NOMO-1 (cell line): ENCODE results near the gene CYP2F1.
"Not testable (repeated sequence)": the region's sequence is repeated elsewhere in the genome, so short reads cannot be mapped to it uniquely, and the experiment has no call there.

Source experiments
- DNase-seq, 2 experiments: peaks; one replicate each; lab custom pipeline; 2025; ENCODE audit not compliant: unreplicated experiment in 2 of 2; lab: John Stamatoyannopoulos, UW

Gene CYP2F1

GRCh38 chr19:41114132-41114531 is at the start of gene CYP2F1:
CYP2F1 (plus strand) TSS chr19:41114432; CDS start chr19:41116189, 1,757 bp downstream.
- no peak for DNase-seq

- DNase-seq, result no peak
Observed at GRCh38 chr19:41064974-41065569, 49.2 kb upstream of the CYP2F1 start.

- DNase-seq, result no peak
Observed at GRCh38 chr19:41076286-41076685, 37.9 kb upstream of the CYP2F1 start.

- no peak for DNase-seq
Observed at GRCh38 chr19:41083516-41083915, 30.7 kb upstream of the CYP2F1 start.

- DNase-seq, result no peak
Observed at GRCh38 chr19:41085748-41086415, 28.4 kb upstream of the CYP2F1 start.

GRCh38 chr19:41088151-41088550 is 26.1 kb upstream of the CYP2F1 start, which contains the start of gene CYP2A13:
CYP2A13 (plus strand) TSS chr19:41088451; CDS start chr19:41088472, 21 bp downstream.
- DNase-seq, result no peak

- DNase-seq, result no peak
Observed at GRCh38 chr19:41089959-41090358, 24.3 kb upstream of the CYP2F1 start.

GRCh38 chr19:41095703-41096102 is 18.5 kb upstream of the CYP2F1 start:
- no peak for DNase-seq

- DNase-seq, result no peak
Observed at GRCh38 chr19:41096353-41096752, 17.9 kb upstream of the CYP2F1 start.

- DNase-seq, result no peak
Observed at GRCh38 chr19:41097302-41097701, 16.9 kb upstream of the CYP2F1 start.

GRCh38 chr19:41098762-41099161 is 15.5 kb upstream of the CYP2F1 start:
- DNase-seq, result no peak

GRCh38 chr19:41102210-41102609 is 12.0 kb upstream of the CYP2F1 start:
- DNase-seq, result not testable (repeated sequence)

GRCh38 chr19:41106177-41106576 is 8.1 kb upstream of the CYP2F1 start:
- DNase-seq, result no peak

- DNase-seq, result no peak
Observed at GRCh38 chr19:41111296-41111695, 2.9 kb upstream of the CYP2F1 start.

- DNase-seq, result no peak
Observed at GRCh38 chr19:41111750-41112295, 2.4 kb upstream of the CYP2F1 start.

GRCh38 chr19:41112728-41113290 is 1.4 kb upstream of the CYP2F1 start:
- DNase-seq, result no peak

GRCh38 chr19:41116261-41116660 is 2.0 kb downstream of the CYP2F1 start:
- no peak for DNase-seq

- peak; percentile 15 to 54 for DNase-seq
Observed at GRCh38 chr19:41120929-41121911, 7.0 kb downstream of the CYP2F1 start.

- not testable (repeated sequence) for DNase-seq
Observed at GRCh38 chr19:41122846-41123245, 8.6 kb downstream of the CYP2F1 start.

- no peak for DNase-seq
Observed at GRCh38 chr19:41123716-41124294, 9.6 kb downstream of the CYP2F1 start.
